ENCODE data around the gene CYB5R4. TPM values are rescaled to one million over a fixed set of nuclear protein-coding genes. Genes with fewer than 3 reads are reported as not detected.

The CYB5R4 gene, protein sequence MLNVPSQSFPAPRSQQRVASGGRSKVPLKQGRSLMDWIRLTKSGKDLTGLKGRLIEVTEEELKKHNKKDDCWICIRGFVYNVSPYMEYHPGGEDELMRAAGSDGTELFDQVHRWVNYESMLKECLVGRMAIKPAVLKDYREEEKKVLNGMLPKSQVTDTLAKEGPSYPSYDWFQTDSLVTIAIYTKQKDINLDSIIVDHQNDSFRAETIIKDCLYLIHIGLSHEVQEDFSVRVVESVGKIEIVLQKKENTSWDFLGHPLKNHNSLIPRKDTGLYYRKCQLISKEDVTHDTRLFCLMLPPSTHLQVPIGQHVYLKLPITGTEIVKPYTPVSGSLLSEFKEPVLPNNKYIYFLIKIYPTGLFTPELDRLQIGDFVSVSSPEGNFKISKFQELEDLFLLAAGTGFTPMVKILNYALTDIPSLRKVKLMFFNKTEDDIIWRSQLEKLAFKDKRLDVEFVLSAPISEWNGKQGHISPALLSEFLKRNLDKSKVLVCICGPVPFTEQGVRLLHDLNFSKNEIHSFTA
- total RNA-seq: 13.0 to 15.6 TPM (median 13.6 TPM) in 3 replicates
- long read RNA-seq, full-length matches to known transcripts: 35 of 40 reads
- long read RNA-seq, partial matches to known transcripts: 0 of 40 reads
- long read RNA-seq, other reads (novel, unspliced or antisense): 5 of 40 reads

DNA sequence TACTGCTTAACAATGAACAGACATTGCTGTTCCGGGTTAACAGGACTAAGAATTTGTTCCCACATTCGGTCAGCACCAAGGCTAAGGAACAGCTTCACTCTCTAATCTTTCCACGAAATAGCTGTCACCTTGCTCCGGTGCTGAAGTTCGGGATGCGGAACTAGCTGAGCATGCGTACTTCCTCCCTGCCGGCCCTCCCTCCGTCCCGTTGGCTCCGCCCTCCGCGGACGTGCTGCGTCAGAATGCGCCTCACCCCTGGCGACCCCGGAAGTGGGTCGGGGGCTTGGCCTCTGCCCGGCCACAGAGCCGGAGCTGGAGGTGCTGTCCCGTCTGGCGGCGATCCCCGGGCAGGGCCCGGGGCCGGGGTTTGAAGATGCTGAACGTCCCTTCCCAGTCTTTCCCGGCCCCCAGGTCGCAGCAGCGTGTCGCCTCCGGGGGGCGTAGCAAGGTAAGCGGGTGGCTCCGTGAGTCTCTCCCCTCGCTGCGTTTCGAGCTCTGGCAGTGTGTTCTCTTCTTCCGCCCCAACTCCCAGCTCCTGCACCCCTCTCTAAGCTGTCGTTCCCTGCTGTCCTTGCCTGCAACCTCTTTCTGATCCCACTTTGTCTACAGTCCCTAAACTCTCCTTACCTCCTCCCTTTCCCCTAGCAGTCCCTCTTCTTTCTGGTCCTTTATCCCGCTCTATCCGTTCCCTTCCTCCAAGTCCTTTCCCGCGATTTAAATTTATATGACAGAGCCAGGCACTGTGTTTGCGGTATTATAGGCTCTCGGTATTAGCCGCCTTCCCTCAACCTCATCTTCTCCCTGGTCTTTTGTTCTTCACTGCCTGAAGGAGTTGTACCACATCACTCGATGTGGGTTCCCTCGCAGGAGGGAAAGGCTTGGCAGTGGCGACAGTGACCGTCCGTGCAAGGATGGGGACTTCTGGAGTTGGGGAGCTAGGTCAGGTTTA, at the start of gene CYB5R4:
TSS of gene CYB5R4 (plus strand) at position 280 of the 949 bp plus-strand sequence. CDS start at position 374, 94 bp downstream.
- H3K27me3 Mint-ChIP-seq (ENCODE audit: low read depth): peaks cover 15% of the 10 kb centered on the region
- peak within 1 kb of the TSS; percentile 97 for H3K4me3 Mint-ChIP-seq (ENCODE audit: unreplicated experiment)
- TF ChIP-seq, protein P1, sequence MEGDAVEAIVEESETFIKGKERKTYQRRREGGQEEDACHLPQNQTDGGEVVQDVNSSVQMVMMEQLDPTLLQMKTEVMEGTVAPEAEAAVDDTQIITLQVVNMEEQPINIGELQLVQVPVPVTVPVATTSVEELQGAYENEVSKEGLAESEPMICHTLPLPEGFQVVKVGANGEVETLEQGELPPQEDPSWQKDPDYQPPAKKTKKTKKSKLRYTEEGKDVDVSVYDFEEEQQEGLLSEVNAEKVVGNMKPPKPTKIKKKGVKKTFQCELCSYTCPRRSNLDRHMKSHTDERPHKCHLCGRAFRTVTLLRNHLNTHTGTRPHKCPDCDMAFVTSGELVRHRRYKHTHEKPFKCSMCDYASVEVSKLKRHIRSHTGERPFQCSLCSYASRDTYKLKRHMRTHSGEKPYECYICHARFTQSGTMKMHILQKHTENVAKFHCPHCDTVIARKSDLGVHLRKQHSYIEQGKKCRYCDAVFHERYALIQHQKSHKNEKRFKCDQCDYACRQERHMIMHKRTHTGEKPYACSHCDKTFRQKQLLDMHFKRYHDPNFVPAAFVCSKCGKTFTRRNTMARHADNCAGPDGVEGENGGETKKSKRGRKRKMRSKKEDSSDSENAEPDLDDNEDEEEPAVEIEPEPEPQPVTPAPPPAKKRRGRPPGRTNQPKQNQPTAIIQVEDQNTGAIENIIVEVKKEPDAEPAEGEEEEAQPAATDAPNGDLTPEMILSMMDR (IDR thresholded peaks at IDR 0.05): peak; percentile 83
- peak; percentile 95 for DNase-seq (ENCODE audit: low spot score)
- no peaks in the 10 kb centered on the region for H3K9me3 Mint-ChIP-seq (ENCODE audit: low read depth)
- peak within 1 kb of the TSS; percentile 86 for H3K27ac Mint-ChIP-seq (ENCODE audit: unreplicated experiment)
- H3K36me3 Mint-ChIP-seq (ENCODE audit: low read depth): peaks cover 1% of the 10 kb centered on the region
- peaks cover 35% of the 10 kb centered on the region for H3K4me1 Mint-ChIP-seq (ENCODE audit: low read depth)

DNA sequence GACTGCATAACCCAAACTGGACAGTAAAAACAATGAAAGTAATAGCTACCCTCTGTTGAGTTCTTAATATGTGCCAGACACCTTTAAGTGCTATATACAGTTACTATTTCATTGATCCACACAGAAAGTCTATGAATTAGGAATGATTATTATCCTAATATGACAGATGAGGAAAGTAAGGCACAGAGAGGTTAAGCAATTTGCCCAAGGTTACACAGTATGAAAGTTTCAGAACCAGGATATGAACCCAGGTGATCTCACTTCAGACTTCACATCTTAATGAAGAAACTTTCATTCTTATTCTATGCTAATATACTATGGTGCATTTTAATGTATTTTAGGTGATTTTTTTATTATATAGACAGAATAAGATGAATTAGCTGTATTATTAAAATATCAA, 46.9 kb upstream of the CYB5R4 start:
- H3K4me1 Mint-ChIP-seq (ENCODE audit: low read depth): peaks cover 6% of the 10 kb centered on the region
- no peak overlapping the region for H3K4me3 Mint-ChIP-seq (ENCODE audit: unreplicated experiment)
- H3K27me3 Mint-ChIP-seq (ENCODE audit: low read depth): peaks cover 3% of the 10 kb centered on the region
- H3K36me3 Mint-ChIP-seq (ENCODE audit: low read depth): no peaks in the 10 kb centered on the region
- no peak overlapping the region for H3K27ac Mint-ChIP-seq (ENCODE audit: unreplicated experiment)
- H3K9me3 Mint-ChIP-seq (ENCODE audit: low read depth): no peaks in the 10 kb centered on the region
- no peak for DNase-seq (ENCODE audit: low spot score)
- TF ChIP-seq, protein P1 (IDR thresholded peaks at IDR 0.05): no peak

DNA sequence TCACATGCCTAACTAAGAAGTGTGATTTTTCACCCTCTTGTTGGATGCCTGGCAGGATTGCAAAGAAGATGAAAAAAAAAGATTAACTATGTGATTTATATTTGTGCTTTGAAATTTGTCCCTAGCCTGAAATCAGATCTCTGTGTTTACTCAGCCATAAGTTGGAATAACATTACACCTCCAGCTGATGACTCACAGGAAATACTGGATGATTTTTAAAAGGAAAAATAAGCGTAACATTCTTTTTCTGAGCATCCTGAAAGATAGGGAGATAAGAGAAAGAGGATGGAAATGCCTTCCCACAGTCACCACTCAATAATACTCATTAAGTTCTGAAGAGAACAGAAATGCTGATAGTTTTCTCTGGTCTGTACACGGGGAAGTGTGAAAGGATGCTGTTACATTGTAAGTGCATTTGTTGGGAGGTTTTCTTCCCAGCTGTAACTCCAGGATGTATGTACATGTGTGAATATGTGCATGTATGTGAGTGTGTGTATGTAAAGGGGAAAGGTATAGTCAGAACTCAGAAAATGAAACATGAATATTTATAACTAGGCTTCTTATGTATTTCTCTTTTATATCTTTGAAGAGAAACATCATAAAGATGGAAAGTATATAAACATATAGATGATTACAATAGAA, 43.7 kb upstream of the CYB5R4 start:
- no peak for DNase-seq (ENCODE audit: low spot score)
- Mint-ChIP-seq H3K27ac (ENCODE audit: unreplicated experiment) (no peak overlapping the region), H3K36me3 (ENCODE audit: low read depth) (no peaks in the 10 kb centered on the region), H3K27me3 (ENCODE audit: low read depth) (peaks cover 7% of the 10 kb centered on the region), H3K9me3 (ENCODE audit: low read depth) (no peaks in the 10 kb centered on the region), H3K4me1 (ENCODE audit: low read depth) (peaks cover 6% of the 10 kb centered on the region), H3K4me3 (ENCODE audit: unreplicated experiment) (no peak overlapping the region)
- TF ChIP-seq, protein P1 (IDR thresholded peaks at IDR 0.05): no peak

DNA sequence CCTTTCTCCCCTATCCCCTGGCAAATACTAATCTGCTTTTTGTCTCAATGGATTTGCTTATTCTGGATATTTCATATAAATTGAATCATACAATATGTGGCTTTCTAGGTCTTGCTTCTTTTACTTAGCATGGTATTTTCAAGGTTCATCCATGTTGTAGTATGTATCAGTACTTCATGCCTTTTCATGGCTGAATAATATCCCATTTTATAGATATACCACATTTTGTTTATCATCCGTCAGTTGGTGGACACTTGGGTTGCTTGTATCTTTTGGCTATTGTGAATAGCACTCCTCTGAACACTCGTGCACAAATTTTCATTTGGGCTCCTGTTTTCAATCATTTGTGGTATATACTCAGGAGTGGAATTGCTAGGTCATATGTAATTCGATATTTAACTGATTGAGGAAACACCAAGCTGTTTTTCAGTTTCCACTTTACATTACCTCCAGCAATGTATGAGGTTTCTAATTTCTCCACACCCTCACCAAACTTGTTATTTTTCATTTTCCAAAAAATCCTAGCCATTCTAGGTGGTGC, 36.8 kb upstream of the CYB5R4 start:
- H3K9me3 Mint-ChIP-seq (ENCODE audit: low read depth): peaks cover 6% of the 10 kb centered on the region
- peaks cover 9% of the 10 kb centered on the region for H3K27me3 Mint-ChIP-seq (ENCODE audit: low read depth)
- H3K27ac Mint-ChIP-seq (ENCODE audit: unreplicated experiment): no peak overlapping the region
- H3K4me3 Mint-ChIP-seq (ENCODE audit: unreplicated experiment): no peak overlapping the region
- DNase-seq (ENCODE audit: low spot score): no peak
- H3K36me3 Mint-ChIP-seq (ENCODE audit: low read depth): no peaks in the 10 kb centered on the region
- TF ChIP-seq, protein P1 (IDR thresholded peaks at IDR 0.05): no peak
- no peaks in the 10 kb centered on the region for H3K4me1 Mint-ChIP-seq (ENCODE audit: low read depth)
